ENCODE measurements around the gene RNF181. TPM values are rescaled to one million over a fixed set of nuclear protein-coding genes. Genes with fewer than 3 reads are reported as not detected.
"Not testable (repeated sequence)": the region's sequence is repeated elsewhere in the genome, so short reads cannot be mapped to it uniquely, and the experiment has no call there.

Gene RNF181
- total RNA-seq, 3 donors from 2014 or later = 87.8 to 108 (median 94.0) TPM

- no peaks in the 10 kb centered on the region for H3K27me3 Mint-ChIP-seq (ENCODE audit: low read depth)
- peaks cover 60% of the 10 kb centered on the region for H3K4me1 Mint-ChIP-seq (ENCODE audit: low read depth)
- H3K36me3 Mint-ChIP-seq (ENCODE audit: insufficient read depth) = peaks cover 12% of the 10 kb centered on the region
- no peaks in the 10 kb centered on the region for H3K9me3 Mint-ChIP-seq
- DNase-seq (no peak), ATAC-seq (peak; percentile 51 to 57)
- H3K4me3 Mint-ChIP-seq = peak overlapping the region; percentile 83
Observed at GRCh38 chr2:85583667-85584353, 11.7 kb upstream of the RNF181 start.

DNA sequence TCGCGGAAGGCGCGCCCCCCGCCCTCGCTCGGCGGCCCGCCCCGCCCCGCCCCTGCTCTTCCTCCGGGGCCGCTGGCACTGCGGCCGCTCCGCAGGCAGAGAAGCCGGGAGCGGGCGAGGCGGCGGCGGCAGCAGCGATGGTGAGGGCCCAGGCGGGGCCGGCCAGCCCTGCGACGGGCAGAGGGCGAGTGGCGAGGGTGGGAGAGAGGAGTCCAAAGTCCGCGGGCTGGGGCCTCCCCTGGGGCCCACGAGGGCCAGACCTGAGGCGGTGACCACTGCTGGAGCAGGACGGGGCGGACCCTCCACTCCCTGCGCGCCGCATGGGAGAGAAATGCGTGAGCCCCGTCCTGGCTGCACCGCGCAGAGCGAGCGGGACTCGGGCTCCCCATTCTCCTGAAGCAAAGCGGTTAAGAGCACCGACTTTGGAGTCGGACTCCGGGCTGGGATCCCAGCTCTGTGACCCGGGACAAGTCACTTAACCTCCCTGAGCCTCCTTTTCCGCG lies 11.1 kb upstream of the RNF181 start, which contains the start of gene VAMP5:
TSS of gene VAMP5 (plus strand) at position 78 of the 503 bp plus-strand sequence. CDS start at position 138, 60 bp downstream.
- DNase-seq (peak; percentile 30), ATAC-seq (peak; percentile 59 to 61)
- H3K27me3 Mint-ChIP-seq (ENCODE audit: low read depth) = no peaks in the 10 kb centered on the region
- peaks cover 12% of the 10 kb centered on the region for H3K36me3 Mint-ChIP-seq (ENCODE audit: insufficient read depth)
- H3K9me3 Mint-ChIP-seq = no peaks in the 10 kb centered on the region
- peaks cover 54% of the 10 kb centered on the region for H3K4me1 Mint-ChIP-seq (ENCODE audit: low read depth)
- peak within 1 kb of the TSS; percentile 84 for H3K4me3 Mint-ChIP-seq

DNA sequence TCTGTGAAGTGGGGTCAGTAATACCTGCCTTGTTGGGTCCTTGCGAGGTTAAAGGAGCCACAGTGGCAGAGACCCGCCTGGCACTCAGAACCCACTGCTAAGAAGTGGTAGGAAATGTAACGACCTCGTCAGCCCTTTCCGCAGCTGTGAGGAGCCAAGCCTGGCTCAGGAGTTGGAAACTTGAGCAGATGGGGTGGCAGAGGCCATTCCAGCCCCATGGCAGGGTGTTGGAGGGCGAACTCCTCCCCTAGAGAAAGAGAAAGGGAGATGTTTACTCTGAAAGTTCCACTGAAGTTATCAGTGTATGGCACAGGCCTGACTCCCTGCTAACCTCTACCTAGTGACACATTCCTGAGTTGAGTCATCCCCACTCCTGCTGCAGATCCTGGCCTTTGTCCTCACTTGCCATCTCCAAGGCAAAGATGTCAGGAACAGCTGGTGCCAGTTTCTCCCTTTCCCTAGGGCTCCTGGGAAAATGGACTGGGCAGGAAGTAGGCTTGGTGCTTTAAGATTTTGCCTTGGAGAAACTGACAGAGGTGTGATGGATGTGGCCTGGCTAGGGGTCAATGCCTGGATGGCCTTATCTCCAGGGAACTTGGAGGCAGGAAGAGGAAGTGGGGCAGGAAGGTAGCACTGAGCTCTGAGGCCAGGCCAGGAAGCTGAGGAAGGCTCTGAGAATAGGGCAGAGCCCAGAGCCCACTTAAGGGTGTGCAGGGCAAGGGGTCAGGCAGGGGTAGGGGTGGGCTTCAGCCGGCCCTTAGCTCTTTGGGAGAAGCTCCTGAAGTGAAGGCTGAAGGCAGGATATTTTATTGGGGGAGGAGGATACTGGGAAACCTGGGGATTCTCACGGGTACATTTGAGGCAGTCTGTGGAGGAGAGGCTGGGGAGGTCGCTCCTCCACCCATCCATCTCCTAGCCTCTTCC lies 10.4 kb upstream of the RNF181 start:
- DNase-seq (no peak), ATAC-seq (peak; percentile 79 to 82)
- H3K36me3 Mint-ChIP-seq (ENCODE audit: insufficient read depth) = peaks cover 12% of the 10 kb centered on the region
- H3K9me3 Mint-ChIP-seq = no peaks in the 10 kb centered on the region
- no peaks in the 10 kb centered on the region for H3K27me3 Mint-ChIP-seq (ENCODE audit: low read depth)
- H3K4me3 Mint-ChIP-seq = peak overlapping the region; percentile 84
- H3K4me1 Mint-ChIP-seq (ENCODE audit: low read depth) = peaks cover 49% of the 10 kb centered on the region

DNA sequence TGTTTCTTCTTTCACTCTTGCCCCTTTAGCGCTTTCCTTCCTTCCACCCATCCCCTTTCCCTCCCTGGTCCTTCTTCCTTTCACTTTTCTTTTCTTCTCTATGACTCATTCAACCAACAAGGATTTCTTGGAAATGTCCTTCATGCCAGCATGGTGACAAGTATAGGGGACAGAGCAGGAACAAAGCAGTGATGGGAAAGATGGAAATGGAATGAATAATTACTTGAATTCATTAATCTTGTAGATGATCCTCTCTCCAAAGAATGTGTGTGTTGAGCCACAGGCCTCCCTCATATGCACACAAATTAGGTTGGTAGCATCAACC lies 9.8 kb upstream of the RNF181 start:
- H3K27me3 Mint-ChIP-seq (ENCODE audit: low read depth) = no peaks in the 10 kb centered on the region
- ATAC-seq (no peak), DNase-seq (no peak)
- peaks cover 12% of the 10 kb centered on the region for H3K36me3 Mint-ChIP-seq (ENCODE audit: insufficient read depth)
- no peaks in the 10 kb centered on the region for H3K9me3 Mint-ChIP-seq
- peaks cover 48% of the 10 kb centered on the region for H3K4me1 Mint-ChIP-seq (ENCODE audit: low read depth)
- peak overlapping the region; percentile 84 for H3K4me3 Mint-ChIP-seq

DNA sequence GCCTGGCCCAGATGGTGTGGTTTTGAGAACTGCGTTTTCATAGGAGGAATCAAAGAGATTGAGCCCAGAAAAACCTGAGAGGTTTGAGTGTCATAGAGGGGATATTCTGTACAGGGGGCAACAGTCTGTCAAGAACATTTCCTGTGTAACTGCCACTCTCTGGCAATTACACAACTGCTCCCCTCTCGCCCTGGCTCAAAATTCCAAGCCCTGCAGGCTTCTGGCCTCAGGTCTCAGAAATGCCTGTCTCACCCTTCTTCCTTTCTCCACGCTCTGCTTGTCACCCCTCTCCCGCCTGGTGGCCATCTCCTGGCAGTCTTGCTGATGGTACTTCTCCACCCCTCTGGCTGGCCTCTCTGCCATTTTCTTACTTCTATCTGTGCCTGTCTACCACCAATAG lies 7.3 kb upstream of the RNF181 start:
- no peak for ATAC-seq
- Mint-ChIP-seq H3K4me3 (no peak overlapping the region), H3K36me3 (ENCODE audit: insufficient read depth) (no peaks in the 10 kb centered on the region), H3K27me3 (ENCODE audit: low read depth) (no peaks in the 10 kb centered on the region), H3K9me3 (no peaks in the 10 kb centered on the region), H3K4me1 (ENCODE audit: low read depth) (peaks cover 38% of the 10 kb centered on the region)
- DNase-seq = no peak

DNA sequence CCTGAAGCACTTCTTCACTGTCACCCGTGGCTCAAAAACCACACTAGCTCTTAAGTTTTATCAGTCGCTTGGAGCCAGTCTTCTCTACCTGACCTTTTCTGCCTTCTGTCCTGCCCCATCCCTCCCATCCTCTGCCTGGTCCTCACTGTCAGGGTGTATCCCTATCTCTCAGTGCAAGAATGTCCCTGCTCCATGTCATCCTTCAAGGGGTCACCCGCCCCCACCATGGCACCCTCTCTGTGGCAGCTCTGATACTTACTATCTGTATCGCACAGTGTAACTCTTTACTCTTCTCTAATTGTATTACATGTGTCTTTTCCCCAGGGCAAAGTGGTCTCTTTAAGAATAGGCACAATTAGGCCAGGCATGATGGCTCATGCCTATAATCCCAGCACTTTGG lies 6.9 kb upstream of the RNF181 start:
- Mint-ChIP-seq H3K4me1 (ENCODE audit: low read depth) (peaks cover 34% of the 10 kb centered on the region), H3K9me3 (no peaks in the 10 kb centered on the region), H3K4me3 (no peak overlapping the region), H3K36me3 (ENCODE audit: insufficient read depth) (no peaks in the 10 kb centered on the region), H3K27me3 (ENCODE audit: low read depth) (no peaks in the 10 kb centered on the region)
- ATAC-seq = no peak
- no peak for DNase-seq

DNA sequence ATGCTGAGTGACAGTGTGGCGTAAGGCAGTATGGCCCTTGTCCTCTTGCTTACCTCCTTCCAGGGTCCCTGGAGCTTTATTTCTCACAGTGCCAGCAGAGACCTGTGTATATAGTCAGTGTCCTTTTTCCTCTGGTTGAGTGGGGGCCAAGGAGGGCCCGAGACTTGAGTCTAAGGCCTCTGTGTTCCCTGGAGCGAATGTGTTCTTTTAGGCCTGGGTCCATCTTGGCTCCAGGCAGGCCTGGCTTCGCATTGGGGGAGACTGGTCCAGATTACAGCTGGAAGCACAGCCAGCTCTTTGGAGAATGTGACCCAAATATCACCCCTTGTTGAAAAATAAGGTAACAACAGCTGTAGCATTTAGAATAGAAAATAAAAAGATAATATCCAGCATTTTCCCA lies 6.4 kb upstream of the RNF181 start:
- DNase-seq = no peak
- H3K36me3 Mint-ChIP-seq (ENCODE audit: insufficient read depth) = no peaks in the 10 kb centered on the region
- peaks cover 32% of the 10 kb centered on the region for H3K4me1 Mint-ChIP-seq (ENCODE audit: low read depth)
- H3K27me3 Mint-ChIP-seq (ENCODE audit: low read depth) = no peaks in the 10 kb centered on the region
- no peak for ATAC-seq
- no peak overlapping the region for H3K4me3 Mint-ChIP-seq
- H3K9me3 Mint-ChIP-seq = no peaks in the 10 kb centered on the region

DNA sequence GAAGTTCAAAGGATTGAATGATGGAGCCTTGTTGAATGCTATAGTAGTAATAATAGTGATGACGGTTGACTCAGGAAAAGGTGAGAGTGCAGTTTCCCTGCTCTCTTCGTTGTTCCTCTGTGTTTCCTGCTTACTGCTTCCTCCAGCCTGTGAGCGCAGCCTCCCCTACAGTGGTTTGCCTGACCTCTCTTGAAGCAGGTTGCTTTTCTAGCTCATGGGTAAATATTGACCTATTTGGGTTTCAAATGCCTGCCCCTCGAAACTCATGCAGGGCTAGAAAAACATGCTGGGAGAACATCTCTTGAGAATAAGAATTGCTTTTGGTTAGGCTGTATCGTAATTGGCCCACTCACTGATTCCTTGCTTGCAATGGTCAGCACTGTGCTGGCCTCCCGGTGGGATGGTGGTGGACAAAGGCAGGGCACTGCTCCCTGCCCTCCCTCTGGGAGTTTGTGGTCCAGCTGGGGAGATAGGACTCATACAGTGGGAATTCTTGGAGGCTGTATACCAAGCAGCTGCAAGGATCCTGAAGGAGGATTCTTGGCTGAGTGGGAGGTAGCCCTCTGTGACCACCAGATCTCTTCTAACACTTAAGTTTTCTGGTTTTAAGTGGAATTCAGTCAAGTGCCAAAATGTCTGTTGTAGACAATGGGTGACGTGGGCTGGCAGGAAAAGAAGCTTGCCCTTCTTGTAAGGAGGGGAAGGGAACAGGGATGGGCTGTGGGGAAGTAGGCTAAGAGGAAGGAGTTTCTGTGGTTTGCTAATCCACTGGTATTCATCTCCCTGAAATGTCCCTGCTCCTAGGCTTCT lies 5.4 kb upstream of the RNF181 start:
- peaks cover 35% of the 10 kb centered on the region for H3K4me1 Mint-ChIP-seq (ENCODE audit: low read depth)
- ATAC-seq (no peak), DNase-seq (no peak)
- H3K4me3 Mint-ChIP-seq = no peak overlapping the region
- H3K36me3 Mint-ChIP-seq (ENCODE audit: insufficient read depth) = no peaks in the 10 kb centered on the region
- no peaks in the 10 kb centered on the region for H3K9me3 Mint-ChIP-seq
- no peaks in the 10 kb centered on the region for H3K27me3 Mint-ChIP-seq (ENCODE audit: low read depth)

DNA sequence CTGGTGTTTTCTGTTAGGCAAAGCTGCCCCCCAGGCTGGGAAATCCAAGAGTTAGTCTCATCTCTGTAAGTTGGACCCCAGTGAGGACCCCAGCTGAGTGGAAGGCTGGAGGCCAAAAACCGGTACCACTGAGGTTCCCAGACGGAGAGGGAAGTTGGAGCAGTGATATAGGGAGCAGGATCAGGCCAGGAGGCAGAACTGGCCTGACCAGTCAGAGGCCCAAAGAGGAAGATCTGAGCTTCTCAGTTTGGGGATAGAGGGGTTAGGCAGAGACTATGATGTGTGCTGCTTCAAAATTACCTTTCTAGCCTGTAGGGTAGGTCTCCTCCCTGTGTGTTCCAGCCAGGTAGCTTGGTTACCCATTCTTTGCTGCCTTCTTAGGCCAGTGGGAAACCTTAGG lies 4.6 kb upstream of the RNF181 start:
- no peak for DNase-seq
- ATAC-seq = no peak
- Mint-ChIP-seq H3K4me1 (ENCODE audit: low read depth) (peaks cover 32% of the 10 kb centered on the region), H3K36me3 (ENCODE audit: insufficient read depth) (no peaks in the 10 kb centered on the region), H3K27me3 (ENCODE audit: low read depth) (no peaks in the 10 kb centered on the region), H3K9me3 (no peaks in the 10 kb centered on the region), H3K4me3 (no peak overlapping the region)

DNA sequence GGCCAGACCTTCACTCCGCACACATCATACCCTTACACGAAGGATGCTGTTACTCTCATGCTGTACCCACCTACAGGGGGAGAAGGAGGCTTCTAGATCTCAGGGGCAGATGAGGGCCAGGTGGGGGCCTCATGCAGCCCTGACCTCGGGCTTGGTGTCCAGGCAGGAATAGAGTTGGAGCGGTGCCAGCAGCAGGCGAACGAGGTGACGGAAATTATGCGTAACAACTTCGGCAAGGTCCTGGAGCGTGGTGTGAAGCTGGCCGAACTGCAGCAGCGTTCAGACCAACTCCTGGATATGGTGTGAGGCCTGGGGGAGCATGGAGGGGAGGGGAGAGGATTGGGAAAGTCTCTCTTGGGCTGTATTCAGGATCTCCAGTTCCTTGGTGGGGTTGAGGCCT lies 4.0 kb upstream of the RNF181 start:
- H3K4me3 Mint-ChIP-seq = no peak overlapping the region
- DNase-seq = no peak

GRCh38 chr2:85592299-85592698 lies 3.2 kb upstream of the RNF181 start:
- H3K4me3 Mint-ChIP-seq = peak overlapping the region; percentile 38
- H3K36me3 Mint-ChIP-seq (ENCODE audit: insufficient read depth); DNase-seq; H3K9me3 Mint-ChIP-seq; ATAC-seq; H3K27me3 Mint-ChIP-seq (ENCODE audit: low read depth): not testable (repeated sequence)
- H3K4me1 Mint-ChIP-seq (ENCODE audit: low read depth) = peaks cover 39% of the 10 kb centered on the region

More for the DNA sequence above, 4.0 kb upstream of the RNF181 start:
- H3K27me3 Mint-ChIP-seq (ENCODE audit: low read depth) = no peaks in the 10 kb centered on the region
- no peaks in the 10 kb centered on the region for H3K9me3 Mint-ChIP-seq
- H3K36me3 Mint-ChIP-seq (ENCODE audit: insufficient read depth) = no peaks in the 10 kb centered on the region
- peaks cover 34% of the 10 kb centered on the region for H3K4me1 Mint-ChIP-seq (ENCODE audit: low read depth)
- no peak for ATAC-seq

GRCh38 chr2:85593023-85593422 lies 2.5 kb upstream of the RNF181 start:
- no peak for ATAC-seq
- peak overlapping the region; percentile 40 for H3K4me3 Mint-ChIP-seq
- DNase-seq = no peak
- no peaks in the 10 kb centered on the region for H3K27me3 Mint-ChIP-seq (ENCODE audit: low read depth)
- no peaks in the 10 kb centered on the region for H3K9me3 Mint-ChIP-seq
- peaks cover 1% of the 10 kb centered on the region for H3K36me3 Mint-ChIP-seq (ENCODE audit: insufficient read depth)
- H3K4me1 Mint-ChIP-seq (ENCODE audit: low read depth) = peaks cover 34% of the 10 kb centered on the region

GRCh38 chr2:85594715-85595300 lies 737 bp upstream of the RNF181 start:
- Mint-ChIP-seq H3K27me3 (ENCODE audit: low read depth) (no peaks in the 10 kb centered on the region), H3K9me3 (no peaks in the 10 kb centered on the region), H3K36me3 (ENCODE audit: insufficient read depth) (peaks cover 1% of the 10 kb centered on the region), H3K4me3 (peak overlapping the region; percentile 93), H3K4me1 (ENCODE audit: low read depth) (peaks cover 30% of the 10 kb centered on the region)
- no peak for DNase-seq
- no peak for ATAC-seq

DNA sequence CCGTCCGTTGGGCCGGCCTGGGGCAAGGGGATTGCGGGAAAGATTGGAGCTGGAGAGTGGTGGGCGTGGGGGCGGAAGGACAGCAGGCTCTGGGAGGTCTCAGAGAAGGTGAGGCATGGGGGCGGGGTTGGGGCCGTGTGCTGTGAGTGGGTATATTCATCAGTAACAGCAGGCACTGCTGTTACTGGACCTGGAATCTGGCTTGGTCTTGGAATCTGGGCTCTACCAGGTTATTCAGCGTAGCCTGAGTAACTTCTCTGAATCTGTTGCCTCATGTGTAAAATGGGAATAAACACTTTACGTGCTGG lies 435 bp downstream of the RNF181 start:
- H3K36me3 Mint-ChIP-seq (ENCODE audit: insufficient read depth) = peaks cover 1% of the 10 kb centered on the region
- ATAC-seq (peak; percentile 31 to 34), DNase-seq (no peak)

More for the DNA sequence above, 435 bp downstream of the RNF181 start:
- Mint-ChIP-seq H3K9me3 (no peaks in the 10 kb centered on the region), H3K4me1 (ENCODE audit: low read depth) (peaks cover 30% of the 10 kb centered on the region), H3K27me3 (ENCODE audit: low read depth) (no peaks in the 10 kb centered on the region), H3K4me3 (peak overlapping the region; percentile 93)

Data from activated T-cell treated with anti-CD3 and anti-CD28 coated beads, Interleukin-2, amount 50 U/mL, for 4 hours (primary cell).